Glomerular visceral epithelial cell (primary cell): ENCODE data around the gene NOP10.
"Not testable (repeated sequence)": the region's sequence is repeated elsewhere in the genome, so short reads cannot be mapped to it uniquely, and the experiment has no call there.

Experiments
- DNase-seq: peaks from one replicate; pipeline ENCODE4 v3.0.0-alpha.2; 2016; ENCODE audit errors: extremely low spot score

The NOP10 gene

GRCh38 chr15:34358948-34359347 is 16.0 kb upstream of the NOP10 start:
- no peak for DNase-seq

- no peak for DNase-seq
Observed at GRCh38 chr15:34358367-34358766, 15.4 kb upstream of the NOP10 start.

GRCh38 chr15:34357653-34358052 is 14.7 kb upstream of the NOP10 start:
- no peak for DNase-seq

GRCh38 chr15:34355241-34355640 is 12.3 kb upstream of the NOP10 start:
- DNase-seq, result no peak

- DNase-seq, result no peak
Observed at GRCh38 chr15:34354286-34354685, 11.3 kb upstream of the NOP10 start.

- DNase-seq, result no peak
Observed at GRCh38 chr15:34353627-34354026, 10.7 kb upstream of the NOP10 start.

- not testable (repeated sequence) for DNase-seq
Observed at GRCh38 chr15:34352996-34353395, 10.1 kb upstream of the NOP10 start.

- no peak for DNase-seq
Observed at GRCh38 chr15:34349769-34350168, 6.8 kb upstream of the NOP10 start.

- no peak for DNase-seq
Observed at GRCh38 chr15:34348735-34349300, 5.9 kb upstream of the NOP10 start.

GRCh38 chr15:34347951-34348638 is 5.2 kb upstream of the NOP10 start:
- DNase-seq, result no peak

GRCh38 chr15:34342213-34342736 is 661 bp downstream of the NOP10 start:
- DNase-seq, result not testable (repeated sequence)

- DNase-seq, result no peak
Observed at GRCh38 chr15:34341381-34342212, 1.3 kb downstream of the NOP10 start.

- DNase-seq, result no peak
Observed at GRCh38 chr15:34339946-34340345, 3.0 kb downstream of the NOP10 start.

GRCh38 chr15:34338347-34338746 is 4.6 kb downstream of the NOP10 start:
- no peak for DNase-seq

GRCh38 chr15:34337557-34338306 is 5.2 kb downstream of the NOP10 start, which contains the start of gene SLC12A6:
Gene SLC12A6 (minus strand): TSS chr15:34337781. CDS start chr15:34336680, 1,101 bp downstream.
- peak; percentile 94 for DNase-seq

- no peak for DNase-seq
Observed at GRCh38 chr15:34336991-34337556, 5.9 kb downstream of the NOP10 start.

- no peak for DNase-seq
Observed at GRCh38 chr15:34336231-34336990, 6.5 kb downstream of the NOP10 start.

GRCh38 chr15:34335176-34336032 is 7.5 kb downstream of the NOP10 start:
- DNase-seq, result no peak

- DNase-seq, result no peak
Observed at GRCh38 chr15:34334672-34335071, 8.3 kb downstream of the NOP10 start.
